Body of pancreas (tissue), 4 donors: ENCODE results near the gene NFYB.

Experiments
- POLR2A ChIP-seq, 3 donors: fragments of 450-650 bp; IDR thresholded peaks; one replicate each; pipeline ENCODE4 v1.6.1; 2016; ENCODE audit warnings: antibody characterized with exemption in 3 of 3, mild to moderate bottlenecking in 2 of 3
- TF ChIP-seq, protein P1 (sequence below), 7 experiments: fragments of 450-650 bp in 4 of 7; fragments of 200-600 bp in 3 of 7; sonication (generic) in 3 of 7; IDR thresholded peaks; one replicate each; pipeline ENCODE4 v1.5.1; 2016 to 2019; ENCODE audit warnings: antibody characterized with exemption in 7 of 7

- TF ChIP-seq, protein P1, sequence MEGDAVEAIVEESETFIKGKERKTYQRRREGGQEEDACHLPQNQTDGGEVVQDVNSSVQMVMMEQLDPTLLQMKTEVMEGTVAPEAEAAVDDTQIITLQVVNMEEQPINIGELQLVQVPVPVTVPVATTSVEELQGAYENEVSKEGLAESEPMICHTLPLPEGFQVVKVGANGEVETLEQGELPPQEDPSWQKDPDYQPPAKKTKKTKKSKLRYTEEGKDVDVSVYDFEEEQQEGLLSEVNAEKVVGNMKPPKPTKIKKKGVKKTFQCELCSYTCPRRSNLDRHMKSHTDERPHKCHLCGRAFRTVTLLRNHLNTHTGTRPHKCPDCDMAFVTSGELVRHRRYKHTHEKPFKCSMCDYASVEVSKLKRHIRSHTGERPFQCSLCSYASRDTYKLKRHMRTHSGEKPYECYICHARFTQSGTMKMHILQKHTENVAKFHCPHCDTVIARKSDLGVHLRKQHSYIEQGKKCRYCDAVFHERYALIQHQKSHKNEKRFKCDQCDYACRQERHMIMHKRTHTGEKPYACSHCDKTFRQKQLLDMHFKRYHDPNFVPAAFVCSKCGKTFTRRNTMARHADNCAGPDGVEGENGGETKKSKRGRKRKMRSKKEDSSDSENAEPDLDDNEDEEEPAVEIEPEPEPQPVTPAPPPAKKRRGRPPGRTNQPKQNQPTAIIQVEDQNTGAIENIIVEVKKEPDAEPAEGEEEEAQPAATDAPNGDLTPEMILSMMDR (IDR thresholded peaks at IDR 0.05), result no peak
- TF ChIP-seq POLR2A (IDR thresholded peaks at IDR 0.05), result no peak
These were observed 25.6 kb upstream of the NFYB start for GRCh38 chr12:104163631-104164030.
